ENCODE measurements around the gene KRTAP3-3.

Gene KRTAP3-3

GRCh38 chr17:41016578-41017215 is 22.7 kb upstream of the KRTAP3-3 start:
- no peaks in the 10 kb centered on the region for H4K20me1 ChIP-seq (ENCODE audit: low read depth, low read length)
- TF ChIP-seq EZH2phosphoT487 (conservative IDR thresholded peaks at IDR 0.05; ENCODE audit: low read length) (no peak), CTCF (IDR thresholded peaks at IDR 0.05; ENCODE audit: insufficient read depth, low read length, poor library complexity, severe bottlenecking) (no peak)
- H3K9ac ChIP-seq (ENCODE audit: low read length) = no peak overlapping the region
- H3K79me2 ChIP-seq (ENCODE audit: insufficient read depth, low read length) = no peaks in the 10 kb centered on the region
- H3K27ac ChIP-seq (ENCODE audit: low read depth, low read length) = no peak overlapping the region
- no peaks in the 10 kb centered on the region for H3K36me3 ChIP-seq (ENCODE audit: low read length)
- H3K4me2 ChIP-seq (ENCODE audit: low read depth, low read length, poor library complexity, severe bottlenecking) = no peak overlapping the region
- H3K9me3 ChIP-seq (ENCODE audit: insufficient read depth, low read length) = no peaks in the 10 kb centered on the region
- H3K9me2 ChIP-seq (replicated peaks; ENCODE audit: insufficient read depth, low read length) = no peaks in the 10 kb centered on the region
- no peak overlapping the region for H2AFZ ChIP-seq (ENCODE audit: low read depth, low read length, severe bottlenecking)
- H3K4me3 ChIP-seq (ENCODE audit: insufficient read depth, low read length, poor library complexity, severe bottlenecking) = no peak overlapping the region
- no peaks in the 10 kb centered on the region for H3F3A ChIP-seq (ENCODE audit: insufficient read depth)
- no peaks in the 10 kb centered on the region for H3K27me3 ChIP-seq (ENCODE audit: low read length)

DNA sequence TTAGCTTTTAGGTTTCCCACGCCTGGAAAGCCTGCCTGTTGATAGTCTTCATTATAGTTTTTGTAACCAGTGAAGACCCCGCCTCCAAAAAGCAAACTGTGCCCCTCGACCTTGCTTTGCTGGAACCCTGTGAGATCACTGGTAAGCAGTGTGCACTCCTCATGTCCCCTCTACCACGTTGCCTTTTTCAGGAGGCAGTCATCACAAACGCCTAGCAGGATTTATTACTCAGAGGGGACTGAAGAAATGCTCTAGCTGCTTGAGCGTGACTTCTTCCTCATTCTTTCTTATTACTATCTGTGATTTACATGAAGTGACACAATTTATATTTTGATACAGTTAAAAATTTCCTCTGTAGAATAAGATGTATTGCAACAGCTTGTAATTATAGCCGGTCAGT is 21.5 kb upstream of the KRTAP3-3 start:
- no peak overlapping the region for H3K4me2 ChIP-seq (ENCODE audit: low read depth, low read length, poor library complexity, severe bottlenecking)
- no peaks in the 10 kb centered on the region for H3K79me2 ChIP-seq (ENCODE audit: insufficient read depth, low read length)
- no peak for TF ChIP-seq CTCF (IDR thresholded peaks at IDR 0.05; ENCODE audit: insufficient read depth, low read length, poor library complexity, severe bottlenecking)
- TF ChIP-seq EZH2phosphoT487 (conservative IDR thresholded peaks at IDR 0.05; ENCODE audit: low read length) = no peak
- no peak overlapping the region for H3K4me3 ChIP-seq (ENCODE audit: insufficient read depth, low read length, poor library complexity, severe bottlenecking)
- H3K9me3 ChIP-seq (ENCODE audit: insufficient read depth, low read length) = no peaks in the 10 kb centered on the region
- no peak overlapping the region for H2AFZ ChIP-seq (ENCODE audit: low read depth, low read length, severe bottlenecking)
- H3K27me3 ChIP-seq (ENCODE audit: low read length) = no peaks in the 10 kb centered on the region
- H3K9ac ChIP-seq (ENCODE audit: low read length) = no peak overlapping the region
- no peak overlapping the region for H3K27ac ChIP-seq (ENCODE audit: low read depth, low read length)
- no peaks in the 10 kb centered on the region for H4K20me1 ChIP-seq (ENCODE audit: low read depth, low read length)
- H3F3A ChIP-seq (ENCODE audit: insufficient read depth) = no peaks in the 10 kb centered on the region
- H3K9me2 ChIP-seq (replicated peaks; ENCODE audit: insufficient read depth, low read length) = no peaks in the 10 kb centered on the region
- H3K36me3 ChIP-seq (ENCODE audit: low read length) = no peaks in the 10 kb centered on the region

- Histone ChIP-seq H4K20me1 (ENCODE audit: low read depth, low read length) (no peaks in the 10 kb centered on the region), H3F3A (ENCODE audit: insufficient read depth) (no peaks in the 10 kb centered on the region), H3K9me2 (replicated peaks; ENCODE audit: insufficient read depth, low read length) (no peaks in the 10 kb centered on the region), H3K79me2 (ENCODE audit: insufficient read depth, low read length) (no peaks in the 10 kb centered on the region), H3K4me2 (ENCODE audit: low read depth, low read length, poor library complexity, severe bottlenecking) (no peak overlapping the region), H3K27ac (ENCODE audit: low read depth, low read length) (no peak overlapping the region), H3K36me3 (ENCODE audit: low read length) (no peaks in the 10 kb centered on the region), H3K27me3 (ENCODE audit: low read length) (no peaks in the 10 kb centered on the region), H3K4me3 (ENCODE audit: insufficient read depth, low read length, poor library complexity, severe bottlenecking) (no peak overlapping the region), H2AFZ (ENCODE audit: low read depth, low read length, severe bottlenecking) (no peak overlapping the region), H3K9ac (ENCODE audit: low read length) (no peak overlapping the region), H3K9me3 (ENCODE audit: insufficient read depth, low read length) (no peaks in the 10 kb centered on the region)
- no peak for TF ChIP-seq CTCF (IDR thresholded peaks at IDR 0.05; ENCODE audit: insufficient read depth, low read length, poor library complexity, severe bottlenecking)
- no peak for TF ChIP-seq EZH2phosphoT487 (conservative IDR thresholded peaks at IDR 0.05; ENCODE audit: low read length)
These were observed 19.6 kb upstream of the KRTAP3-3 start for GRCh38 chr17:41013606-41014005.

Data from SU-DHL-6 (cell line).